KMS-11 (cell line): ENCODE results near the gene EIF5B.

Experiments
- H2AFZ ChIP-seq: fragments of 200-600 bp; sonication (generic); 2 replicates; pipeline ENCODE4 v1.6.1; 2016; ENCODE audit warnings: antibody characterized with exemption, mixed run types, low read depth
- H3K27ac ChIP-seq: fragments of 200-600 bp; sonication (generic); 2 replicates; pipeline ENCODE4 v1.6.1; 2016; ENCODE audit warnings: mild to moderate bottlenecking, mixed run types
- H3K27me3 ChIP-seq: fragments of 200-600 bp; sonication (generic); 2 replicates; pipeline ENCODE4 v1.6.1; 2017; ENCODE audit warnings: mild to moderate bottlenecking, low read depth, mixed run types, moderate library complexity; ENCODE audit not compliant: insufficient read depth
- H3K36me3 ChIP-seq: fragments of 200-600 bp; sonication (generic); 2 replicates; pipeline ENCODE4 v1.6.1; 2017; ENCODE audit warnings: mild to moderate bottlenecking, mixed run types; ENCODE audit not compliant: insufficient read depth
- H3K4me1 ChIP-seq: fragments of 200-600 bp; sonication (generic); 2 replicates; pipeline ENCODE4 v1.6.1; 2016; ENCODE audit warnings: mild to moderate bottlenecking, low read depth, mixed run types; ENCODE audit not compliant: poor library complexity, severe bottlenecking
- H3K4me2 ChIP-seq: fragments of 200-600 bp; sonication (generic); 2 replicates; pipeline ENCODE4 v1.7.0; 2016; ENCODE audit warnings: mild to moderate bottlenecking, mixed run types
- H3K4me3 ChIP-seq: fragments of 200-600 bp; sonication (generic); IDR thresholded peaks from 2 replicates; pipeline ENCODE4 v1.6.1; 2017; ENCODE audit warnings: low read depth, low read length, mixed read lengths; ENCODE audit not compliant: insufficient read depth
- H3K79me2 ChIP-seq: fragments of 200-600 bp; sonication (generic); 2 replicates; pipeline ENCODE4 v1.6.1; 2016; ENCODE audit warnings: low read depth, mixed run types; ENCODE audit not compliant: insufficient read depth
- H3K9ac ChIP-seq: fragments of 200-600 bp; sonication (generic); 2 replicates; pipeline ENCODE4 v1.6.1; 2016; ENCODE audit warnings: mild to moderate bottlenecking, mixed run types
- H4K20me1 ChIP-seq: fragments of 200-600 bp; sonication (generic); 2 replicates; pipeline ENCODE4 v1.6.1; 2016; ENCODE audit warnings: mild to moderate bottlenecking, mixed run types; ENCODE audit not compliant: insufficient read depth
- TF ChIP-seq, protein P1 (sequence below): fragments of 200-600 bp; sonication (generic); conservative IDR thresholded peaks from 2 replicates; pipeline ENCODE4 v1.6.1; 2017; ENCODE audit warnings: low read depth, mild to moderate bottlenecking, antibody characterized with exemption, low read length, moderate library complexity, mixed read lengths

Gene EIF5B

DNA sequence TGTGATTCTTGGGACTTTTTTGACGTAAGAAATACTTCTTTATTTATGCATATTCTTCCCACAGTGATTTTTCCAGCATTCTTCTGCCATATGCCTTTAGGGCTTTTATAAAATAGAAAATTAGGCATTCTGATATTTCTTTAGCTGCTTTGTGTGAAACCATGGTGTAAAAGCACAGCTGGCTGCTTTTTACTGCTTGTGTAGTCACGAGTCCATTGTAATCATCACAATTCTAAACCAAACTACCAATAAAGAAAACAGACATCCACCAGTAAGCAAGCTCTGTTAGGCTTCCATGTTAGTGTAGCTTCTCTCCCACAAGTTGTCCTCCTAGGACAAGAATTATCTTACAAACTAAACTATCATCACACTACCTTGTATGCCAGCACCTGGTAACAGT, 62.6 kb downstream of the EIF5B start:
- Histone ChIP-seq H3K4me2 (no peak overlapping the region), H3K27me3 (no peaks in the 10 kb centered on the region), H3K4me1 (no peaks in the 10 kb centered on the region), H3K79me2 (no peaks in the 10 kb centered on the region), H4K20me1 (no peaks in the 10 kb centered on the region), H3K36me3 (peaks cover 5% of the 10 kb centered on the region; the same call in 1 of the 2 replicates), H3K27ac (no peak overlapping the region), H3K4me3 (no peak overlapping the region), H2AFZ (no peak overlapping the region), H3K9ac (no peak overlapping the region)
- TF ChIP-seq, protein P1, sequence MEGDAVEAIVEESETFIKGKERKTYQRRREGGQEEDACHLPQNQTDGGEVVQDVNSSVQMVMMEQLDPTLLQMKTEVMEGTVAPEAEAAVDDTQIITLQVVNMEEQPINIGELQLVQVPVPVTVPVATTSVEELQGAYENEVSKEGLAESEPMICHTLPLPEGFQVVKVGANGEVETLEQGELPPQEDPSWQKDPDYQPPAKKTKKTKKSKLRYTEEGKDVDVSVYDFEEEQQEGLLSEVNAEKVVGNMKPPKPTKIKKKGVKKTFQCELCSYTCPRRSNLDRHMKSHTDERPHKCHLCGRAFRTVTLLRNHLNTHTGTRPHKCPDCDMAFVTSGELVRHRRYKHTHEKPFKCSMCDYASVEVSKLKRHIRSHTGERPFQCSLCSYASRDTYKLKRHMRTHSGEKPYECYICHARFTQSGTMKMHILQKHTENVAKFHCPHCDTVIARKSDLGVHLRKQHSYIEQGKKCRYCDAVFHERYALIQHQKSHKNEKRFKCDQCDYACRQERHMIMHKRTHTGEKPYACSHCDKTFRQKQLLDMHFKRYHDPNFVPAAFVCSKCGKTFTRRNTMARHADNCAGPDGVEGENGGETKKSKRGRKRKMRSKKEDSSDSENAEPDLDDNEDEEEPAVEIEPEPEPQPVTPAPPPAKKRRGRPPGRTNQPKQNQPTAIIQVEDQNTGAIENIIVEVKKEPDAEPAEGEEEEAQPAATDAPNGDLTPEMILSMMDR, result no peak

- Histone ChIP-seq H3K4me3 (no peak overlapping the region), H3K4me2 (no peak overlapping the region), H3K27ac (no peak overlapping the region), H3K27me3 (no peaks in the 10 kb centered on the region), H3K4me1 (no peaks in the 10 kb centered on the region), H3K79me2 (no peaks in the 10 kb centered on the region), H3K36me3 (no peaks in the 10 kb centered on the region; the same call in 1 of the 2 replicates), H4K20me1 (no peaks in the 10 kb centered on the region), H2AFZ (no peak overlapping the region), H3K9ac (no peak overlapping the region)
- TF ChIP-seq, protein P1, result no peak
Measured at GRCh38 chr2:99401841-99402240, 64.7 kb downstream of the EIF5B start.

- H3K27ac ChIP-seq, result no peak overlapping the region
- TF ChIP-seq, protein P1, result no peak
- no peak overlapping the region for H3K4me2 ChIP-seq
- H3K4me3 ChIP-seq, result no peak overlapping the region
- H3K27me3 ChIP-seq, result no peaks in the 10 kb centered on the region
- no peaks in the 10 kb centered on the region; the same call in 1 of the 2 replicates for H3K36me3 ChIP-seq
- H4K20me1 ChIP-seq, result no peaks in the 10 kb centered on the region
- H3K79me2 ChIP-seq, result no peaks in the 10 kb centered on the region
- peaks cover 5% of the 10 kb centered on the region for H3K4me1 ChIP-seq
- no peak overlapping the region for H3K9ac ChIP-seq
- no peak overlapping the region for H2AFZ ChIP-seq
Measured at GRCh38 chr2:99403084-99403483, 65.9 kb downstream of the EIF5B start.

- peaks cover 5% of the 10 kb centered on the region for H3K4me1 ChIP-seq
- H3K27ac ChIP-seq, result no peak overlapping the region
- H3K9ac ChIP-seq, result no peak overlapping the region
- no peaks in the 10 kb centered on the region for H3K79me2 ChIP-seq
- no peak overlapping the region for H2AFZ ChIP-seq
- H3K36me3 ChIP-seq, result no peaks in the 10 kb centered on the region; the same call in 1 of the 2 replicates
- no peaks in the 10 kb centered on the region for H3K27me3 ChIP-seq
- no peaks in the 10 kb centered on the region for H4K20me1 ChIP-seq
- H3K4me3 ChIP-seq, result no peak overlapping the region
- TF ChIP-seq, protein P1, result no peak
- H3K4me2 ChIP-seq, result no peak overlapping the region
Measured at GRCh38 chr2:99403524-99403923, 66.3 kb downstream of the EIF5B start.
